Lower lobe of right lung (tissue), 2 donors: Measurements from ENCODE around the gene PTPRN2. TPM values are rescaled to one million over a fixed set of nuclear protein-coding genes. Genes with fewer than 3 reads are reported as not detected.

Experiments used
- ATAC-seq, 2 donors: fragments of 200-7000 bp; cut with Tn5 transposase; one replicate each; pipeline ENCODE4 v1.9.1; 2020 to 2022; ENCODE audit warnings: mild to moderate bottlenecking in 2 of 2, moderate library complexity in 2 of 2
- DNase-seq: peaks from one replicate; pipeline ENCODE4 v3.0.0-alpha.2; 2020
- H3K27ac ChIP-seq: fragments of 200-600 bp; one replicate; pipeline ENCODE4 v1.8.0; 2022
- H3K27me3 ChIP-seq: fragments of 200-600 bp; one replicate; pipeline ENCODE4 v1.8.0; 2022; ENCODE audit warnings: low read depth
- H3K36me3 ChIP-seq: fragments of 200-600 bp; one replicate; pipeline ENCODE4 v1.8.0; 2022; ENCODE audit warnings: mild to moderate bottlenecking
- H3K4me1 ChIP-seq: fragments of 200-600 bp; one replicate; pipeline ENCODE4 v1.8.0; 2022
- H3K4me3 ChIP-seq: fragments of 200-600 bp; one replicate; pipeline ENCODE4 v1.8.0; 2022; ENCODE audit warnings: mild to moderate bottlenecking
- H3K9me3 ChIP-seq: fragments of 200-600 bp; one replicate; pipeline ENCODE4 v1.8.0; 2022
- CTCF ChIP-seq: fragments of 200-600 bp; IDR thresholded peaks from one replicate; pipeline ENCODE4 v1.8.0; 2022; ENCODE audit warnings: antibody characterized with exemption, mild to moderate bottlenecking
- intact Hi-C: fragments of 100-400 bp; cut with DNase I; formaldehyde crosslinking; loops from one replicate; pipeline ENCODE4 v1.11.0; 2022
- total RNA-seq: library from RNA; stranded (reverse); fragmentation: NEBNext Ultra II Directional; extraction: Animal tissue kit (Norgen Biotek cat#: 25700); gene quantifications from one replicate; pipeline ENCODE4 v1.2.1, GENCODE V29; 2021
- donor health status: DM: no; HTN: yes; CAD: no; lungs with severe emphysema.

Gene PTPRN2
- total RNA-seq, 1 donor from 2014 or later: 6.8 TPM

- intact Hi-C loops: no loop called here
- no peaks in the 10 kb centered on the region for H3K9me3 ChIP-seq
- H3K27ac ChIP-seq: no peak overlapping the region
- no peak overlapping the region for H3K4me3 ChIP-seq
- H3K36me3 ChIP-seq: no peaks in the 10 kb centered on the region
- TF ChIP-seq CTCF: no peak
- H3K4me1 ChIP-seq: no peaks in the 10 kb centered on the region
- DNase-seq (no peak), ATAC-seq (no peak)
- H3K27me3 ChIP-seq: peaks cover 2% of the 10 kb centered on the region
Measured at GRCh38 chr7:157932498-157933218, 655.0 kb downstream of the PTPRN2 start.

- H3K4me1 ChIP-seq: no peaks in the 10 kb centered on the region
- peaks cover 2% of the 10 kb centered on the region for H3K27me3 ChIP-seq
- no peaks in the 10 kb centered on the region for H3K36me3 ChIP-seq
- H3K27ac ChIP-seq: no peak overlapping the region
- no peaks in the 10 kb centered on the region for H3K9me3 ChIP-seq
- H3K4me3 ChIP-seq: no peak overlapping the region
- no peak for TF ChIP-seq CTCF
- intact Hi-C loops: no loop called here
- DNase-seq (no peak), ATAC-seq (no peak)
Measured at GRCh38 chr7:157930926-157931466, 656.6 kb downstream of the PTPRN2 start.

DNA sequence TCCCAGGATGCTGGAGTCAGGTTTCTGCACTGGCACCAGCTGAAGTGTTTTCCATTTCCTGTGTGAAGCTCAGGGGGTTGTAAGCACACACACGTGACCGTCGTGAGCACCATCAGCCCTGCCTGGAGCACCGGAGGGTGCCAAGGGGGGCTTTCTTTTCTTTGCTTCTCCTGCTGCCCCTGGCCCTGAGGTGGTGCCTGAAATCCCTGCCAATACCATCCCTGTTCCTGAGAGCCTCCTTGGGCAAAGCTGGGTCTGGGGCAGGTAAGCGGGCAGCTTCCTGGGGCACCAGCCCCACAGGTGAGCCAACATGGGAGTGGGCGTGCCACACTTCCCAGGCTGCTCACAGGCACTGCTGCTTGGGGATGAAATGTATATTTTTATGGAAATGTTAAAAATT, 657.2 kb downstream of the PTPRN2 start:
- Histone ChIP-seq H3K4me1 (no peaks in the 10 kb centered on the region), H3K27me3 (peaks cover 2% of the 10 kb centered on the region), H3K36me3 (no peaks in the 10 kb centered on the region), H3K27ac (no peak overlapping the region), H3K9me3 (no peaks in the 10 kb centered on the region), H3K4me3 (no peak overlapping the region)
- TF ChIP-seq CTCF: no peak
- intact Hi-C loops: no loop called here
- ATAC-seq (no peak), DNase-seq (no peak)

DNA sequence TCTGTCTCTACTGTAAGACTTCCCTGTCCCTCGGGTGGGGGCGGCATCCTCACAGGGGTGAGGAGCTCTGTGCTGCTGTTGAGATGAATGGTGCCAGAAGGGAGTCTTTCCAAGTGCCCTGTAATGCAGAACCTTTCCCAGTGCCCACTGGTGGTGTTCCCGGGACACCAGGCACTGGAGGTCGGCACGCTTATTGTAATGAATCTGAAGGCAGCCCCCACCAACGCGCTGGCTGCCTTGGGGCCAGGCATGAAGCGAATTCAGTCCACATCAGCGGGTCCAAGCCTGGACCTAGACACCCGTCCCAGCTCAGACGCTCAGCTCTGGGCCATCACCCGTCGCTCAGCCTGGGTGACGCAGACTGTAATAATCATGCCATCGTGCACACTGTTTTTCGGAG, 658.0 kb downstream of the PTPRN2 start:
- no peak for ATAC-seq
- Histone ChIP-seq H3K4me3 (no peak overlapping the region), H3K9me3 (no peaks in the 10 kb centered on the region), H3K4me1 (no peaks in the 10 kb centered on the region), H3K36me3 (no peaks in the 10 kb centered on the region), H3K27ac (no peak overlapping the region), H3K27me3 (peaks cover 2% of the 10 kb centered on the region)
- intact Hi-C loops: no loop called here
- no peak for TF ChIP-seq CTCF
- DNase-seq: no peak

DNA sequence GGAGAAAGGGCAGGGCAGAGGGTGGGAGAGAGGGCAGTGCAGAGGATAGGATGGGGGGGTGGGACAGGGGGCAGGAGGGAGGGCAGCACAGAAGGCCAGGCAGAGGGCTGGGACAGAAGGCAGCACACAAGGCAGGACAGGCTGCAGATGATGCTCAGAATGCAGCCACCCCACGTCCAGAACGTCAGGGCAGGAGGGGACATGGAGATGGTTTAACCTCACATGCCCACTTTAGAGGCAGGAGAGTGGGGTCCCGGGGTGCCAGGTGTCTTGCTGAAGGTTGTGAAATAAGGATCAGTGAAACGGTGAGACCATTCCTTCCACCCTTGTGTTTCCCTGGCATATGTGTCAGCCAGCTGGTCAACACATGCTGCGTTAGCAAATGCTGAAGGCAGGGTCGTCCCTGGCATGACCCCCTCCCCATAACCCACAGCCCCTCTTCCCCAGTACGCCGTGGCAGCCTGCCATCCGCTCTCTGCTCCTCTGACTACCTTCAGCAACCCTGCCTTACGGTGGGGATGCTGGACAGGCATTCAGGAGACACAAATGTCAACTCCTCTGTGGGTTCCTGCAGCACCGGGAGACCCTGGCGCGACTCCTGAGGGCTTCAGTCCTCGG, 658.7 kb downstream of the PTPRN2 start:
- no peak for TF ChIP-seq CTCF
- ATAC-seq (no peak), DNase-seq (no peak)
- Histone ChIP-seq H3K27me3 (peaks cover 2% of the 10 kb centered on the region), H3K27ac (no peak overlapping the region), H3K9me3 (no peaks in the 10 kb centered on the region), H3K4me3 (no peak overlapping the region), H3K4me1 (no peaks in the 10 kb centered on the region), H3K36me3 (no peaks in the 10 kb centered on the region)
- intact Hi-C loops: no loop called here
